Measurements from ENCODE around the gene ABLIM2.
"Not testable (repeated sequence)": the region's sequence is repeated elsewhere in the genome, so short reads cannot be mapped to it uniquely, and the experiment has no call there.

Gene ABLIM2

GRCh38 chr4:7926822-7927221, 231.8 kb downstream of the ABLIM2 start:
- peaks cover 10% of the 10 kb centered on the region for H3K4me1 ChIP-seq
- H3K4me3 ChIP-seq, result no peak overlapping the region
- H3K9me3 ChIP-seq, result no peaks in the 10 kb centered on the region
- in situ Hi-C loops (cut with MboI; ENCODE audit: low sequenced_read_pairs), result no loop called here
- H3K27me3 ChIP-seq (ENCODE audit: low read depth), result no peaks in the 10 kb centered on the region
- no peak for DNase-seq (ENCODE audit: low spot score in 2 of 2)
- no peaks in the 10 kb centered on the region for H3K36me3 ChIP-seq (replicated peaks)

GRCh38 chr4:7924570-7924969, 234.0 kb downstream of the ABLIM2 start:
- H3K4me3 ChIP-seq, result no peak overlapping the region
- peaks cover 5% of the 10 kb centered on the region; the same call in 1 of the 2 replicates for H3K36me3 ChIP-seq (replicated peaks)
- no peaks in the 10 kb centered on the region for H3K27me3 ChIP-seq (ENCODE audit: low read depth)
- no peaks in the 10 kb centered on the region for H3K9me3 ChIP-seq
- peaks cover 7% of the 10 kb centered on the region for H3K4me1 ChIP-seq
- DNase-seq (ENCODE audit: low spot score in 2 of 2), result no peak
- in situ Hi-C loops (cut with MboI; ENCODE audit: low sequenced_read_pairs), result no loop called here

GRCh38 chr4:7924163-7924562, 234.4 kb downstream of the ABLIM2 start:
- DNase-seq (ENCODE audit: low spot score in 2 of 2), result no peak

GRCh38 chr4:7922466-7922865, 236.1 kb downstream of the ABLIM2 start:
- no peak for DNase-seq (ENCODE audit: low spot score in 2 of 2)
- Histone ChIP-seq H3K4me1 (peaks cover 7% of the 10 kb centered on the region), H3K36me3 (replicated peaks) (peaks cover 5% of the 10 kb centered on the region; the same call in 1 of the 2 replicates), H3K9me3 (no peaks in the 10 kb centered on the region), H3K27me3 (ENCODE audit: low read depth) (no peaks in the 10 kb centered on the region), H3K4me3 (no peak overlapping the region)
- in situ Hi-C loops (cut with MboI; ENCODE audit: low sequenced_read_pairs), result no loop called here

More at GRCh38 chr4:7924163-7924562, 234.4 kb downstream of the ABLIM2 start:
- H3K4me1 ChIP-seq, result peaks cover 7% of the 10 kb centered on the region
- H3K36me3 ChIP-seq (replicated peaks), result peaks cover 5% of the 10 kb centered on the region; the same call in 1 of the 2 replicates
- no peak overlapping the region for H3K4me3 ChIP-seq
- no peaks in the 10 kb centered on the region for H3K9me3 ChIP-seq
- no peaks in the 10 kb centered on the region for H3K27me3 ChIP-seq (ENCODE audit: low read depth)
- in situ Hi-C loops (cut with MboI; ENCODE audit: low sequenced_read_pairs), result no loop called here

- no peak for DNase-seq (ENCODE audit: low spot score in 2 of 2)
- H3K4me3 ChIP-seq, result no peak overlapping the region
- H3K9me3 ChIP-seq, result no peaks in the 10 kb centered on the region
- H3K27me3 ChIP-seq (ENCODE audit: low read depth), result no peaks in the 10 kb centered on the region
- in situ Hi-C loops (cut with MboI; ENCODE audit: low sequenced_read_pairs), result no loop called here
- H3K4me1 ChIP-seq, result peaks cover 4% of the 10 kb centered on the region
- peaks cover 5% of the 10 kb centered on the region; the same call in 1 of the 2 replicates for H3K36me3 ChIP-seq (replicated peaks)
Measured at GRCh38 chr4:7918981-7919380, 239.6 kb downstream of the ABLIM2 start.

- H3K27me3 ChIP-seq (ENCODE audit: low read depth); DNase-seq (ENCODE audit: low spot score in 2 of 2); H3K9me3 ChIP-seq; H3K4me1 ChIP-seq; H3K4me3 ChIP-seq; H3K36me3 ChIP-seq (replicated peaks); in situ Hi-C loops (cut with MboI; ENCODE audit: low sequenced_read_pairs): not testable (repeated sequence)
Measured at GRCh38 chr4:7918187-7918586, 240.4 kb downstream of the ABLIM2 start.

- peaks cover under 1% of the 10 kb centered on the region for H3K4me1 ChIP-seq
- H3K27me3 ChIP-seq (ENCODE audit: low read depth), result no peaks in the 10 kb centered on the region
- H3K9me3 ChIP-seq, result no peaks in the 10 kb centered on the region
- in situ Hi-C loops (cut with MboI; ENCODE audit: low sequenced_read_pairs), result no loop called here
- peaks cover 5% of the 10 kb centered on the region; the same call in 1 of the 2 replicates for H3K36me3 ChIP-seq (replicated peaks)
- DNase-seq (ENCODE audit: low spot score in 2 of 2), result no peak
- H3K4me3 ChIP-seq, result no peak overlapping the region
Measured at GRCh38 chr4:7917669-7918068, 240.9 kb downstream of the ABLIM2 start.

- in situ Hi-C loops (cut with MboI; ENCODE audit: low sequenced_read_pairs), result no loop called here
- peaks cover 19% of the 10 kb centered on the region for H3K4me1 ChIP-seq
Measured at GRCh38 chr4:7915875-7916242, 242.8 kb downstream of the ABLIM2 start.

More at GRCh38 chr4:7915875-7916242, 242.8 kb downstream of the ABLIM2 start:
- Histone ChIP-seq H3K4me3 (no peak overlapping the region), H3K9me3 (no peaks in the 10 kb centered on the region), H3K36me3 (replicated peaks) (peaks cover 5% of the 10 kb centered on the region; the same call in 1 of the 2 replicates), H3K27me3 (ENCODE audit: low read depth) (no peaks in the 10 kb centered on the region)
- no peak for DNase-seq (ENCODE audit: low spot score in 2 of 2)
